ENCODE data around the gene IGSF9.

DNA sequence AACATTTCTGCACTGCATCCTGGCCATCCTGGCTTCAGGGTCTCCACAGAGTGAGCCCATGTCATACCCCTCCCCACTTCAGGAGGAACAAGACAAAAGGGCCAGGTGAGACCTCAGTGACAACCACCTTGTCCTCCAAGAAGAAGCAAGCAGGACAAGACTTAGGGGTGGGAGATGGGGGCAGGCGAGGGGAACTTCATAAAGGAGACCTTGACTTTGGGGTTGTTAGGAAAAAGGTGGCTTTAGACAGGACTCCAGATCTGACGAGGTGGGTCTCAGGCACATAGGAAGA, 32.6 kb upstream of the IGSF9 start:
- TF ChIP-seq, protein P1, sequence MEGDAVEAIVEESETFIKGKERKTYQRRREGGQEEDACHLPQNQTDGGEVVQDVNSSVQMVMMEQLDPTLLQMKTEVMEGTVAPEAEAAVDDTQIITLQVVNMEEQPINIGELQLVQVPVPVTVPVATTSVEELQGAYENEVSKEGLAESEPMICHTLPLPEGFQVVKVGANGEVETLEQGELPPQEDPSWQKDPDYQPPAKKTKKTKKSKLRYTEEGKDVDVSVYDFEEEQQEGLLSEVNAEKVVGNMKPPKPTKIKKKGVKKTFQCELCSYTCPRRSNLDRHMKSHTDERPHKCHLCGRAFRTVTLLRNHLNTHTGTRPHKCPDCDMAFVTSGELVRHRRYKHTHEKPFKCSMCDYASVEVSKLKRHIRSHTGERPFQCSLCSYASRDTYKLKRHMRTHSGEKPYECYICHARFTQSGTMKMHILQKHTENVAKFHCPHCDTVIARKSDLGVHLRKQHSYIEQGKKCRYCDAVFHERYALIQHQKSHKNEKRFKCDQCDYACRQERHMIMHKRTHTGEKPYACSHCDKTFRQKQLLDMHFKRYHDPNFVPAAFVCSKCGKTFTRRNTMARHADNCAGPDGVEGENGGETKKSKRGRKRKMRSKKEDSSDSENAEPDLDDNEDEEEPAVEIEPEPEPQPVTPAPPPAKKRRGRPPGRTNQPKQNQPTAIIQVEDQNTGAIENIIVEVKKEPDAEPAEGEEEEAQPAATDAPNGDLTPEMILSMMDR (IDR thresholded peaks at IDR 0.05; ENCODE audit: insufficient read depth, low read length, poor library complexity, severe bottlenecking), result no peak
- no peak for TF ChIP-seq EZH2phosphoT487 (conservative IDR thresholded peaks at IDR 0.05; ENCODE audit: low read length)

Measured in SU-DHL-6 (cell line).